Ascending aorta (tissue), 2 donors: ENCODE results near the gene HM13. TPM values are rescaled to one million over a fixed set of nuclear protein-coding genes. Genes with fewer than 3 reads are reported as not detected.
"Not testable (repeated sequence)": the region's sequence is repeated elsewhere in the genome, so short reads cannot be mapped to it uniquely, and the experiment has no call there.

ENCODE experiments used
- DNase-seq, 2 donors: peaks; one replicate each; pipeline ENCODE4 v3.0.0-alpha.2; 2019; ENCODE audit warnings: low spot score in 2 of 2
- H3K27ac ChIP-seq, 2 donors: fragments of 200-600 bp; sonication (generic); one replicate each; pipeline ENCODE4 v1.5.1; 2016 to 2017; ENCODE audit warnings: mild to moderate bottlenecking in 1 of 2
- H3K27me3 ChIP-seq: fragments of 200-600 bp; sonication (generic); one replicate; pipeline ENCODE4 v1.5.1; 2017
- H3K36me3 ChIP-seq, 2 donors: fragments of 200-600 bp; sonication (generic); one replicate each; pipeline ENCODE4 v1.5.1; 2016
- H3K4me1 ChIP-seq, 2 donors: fragments of 200-600 bp; sonication (generic); one replicate each; pipeline ENCODE4 v1.5.1; 2016 to 2017; ENCODE audit warnings: mild to moderate bottlenecking in 1 of 2
- H3K4me3 ChIP-seq, 2 donors: fragments of 200-600 bp; sonication (generic); one replicate each; pipeline ENCODE4 v1.5.1; 2016 to 2017; ENCODE audit warnings: mild to moderate bottlenecking in 1 of 2
- H3K9me3 ChIP-seq, 2 donors: fragments of 200-600 bp; sonication (generic); one replicate each; pipeline ENCODE4 v1.5.1; 2016
- CTCF ChIP-seq, 3 experiments: fragments of 200-600 bp in 2 of 3; fragments of 450-650 bp in 1 of 3; sonication (generic) in 2 of 3; IDR thresholded peaks; one replicate each; pipeline ENCODE4 v1.5.1; 2016 to 2019; ENCODE audit warnings: antibody characterized with exemption in 3 of 3, mild to moderate bottlenecking in 1 of 3, moderate library complexity in 1 of 3
- intact Hi-C: fragments of 100-400 bp; cut with DNase I; formaldehyde crosslinking; loops from one replicate; pipeline ENCODE4 v1.15.1; 2023
- total RNA-seq: library from RNA; depleted of rRNA; stranded (reverse); fragments of >200 nt; gene quantifications from one replicate; pipeline ENCODE4 v1.1.0, GENCODE V29; 2016

The HM13 gene
- total RNA-seq, 1 donor from 2014 or later, result 84.9 TPM

GRCh38 chr20:31572042-31572700 lies 57.9 kb downstream of the HM13 start:
- Histone ChIP-seq H3K9me3 (no peaks in the 10 kb centered on the region), H3K27ac (peak overlapping the region; percentile 94 to 97), H3K27me3 (no peaks in the 10 kb centered on the region), H3K4me3 (peak overlapping the region; percentile 57 to 68), H3K36me3 (peaks cover 0 to 4% of the 10 kb centered on the region in 2 donors), H3K4me1 (peaks cover 9 to 22% of the 10 kb centered on the region in 2 donors)
- TF ChIP-seq CTCF (IDR thresholded peaks at IDR 0.05), result no peak
- intact Hi-C loops, result loop anchor here (1.0 kb wide), 1 partner anchor 11 kb away; no protein-coding TSS in a partner anchor
- no peak for DNase-seq

- intact Hi-C loops, result loop anchor here (1.0 kb wide), 3 partner anchors 12 to 31 kb away; no protein-coding TSS in a partner anchor
- TF ChIP-seq CTCF (IDR thresholded peaks at IDR 0.05), result peak in 1 of 3 experiments; percentile 7
- H3K27me3 ChIP-seq, result no peaks in the 10 kb centered on the region
Observed at GRCh38 chr20:31572701-31573554, 58.7 kb downstream of the HM13 start.

GRCh38 chr20:31573555-31574321 lies 59.5 kb downstream of the HM13 start:
- intact Hi-C loops, result loop anchor here (1.0 kb wide), 2 partner anchors 14 to 31 kb away; no protein-coding TSS in a partner anchor
- TF ChIP-seq CTCF (IDR thresholded peaks at IDR 0.05), result no peak
- H3K36me3 ChIP-seq, result no peaks in the 10 kb centered on the region
- no peak for DNase-seq
- peak overlapping the region; percentile 57 to 68 for H3K4me3 ChIP-seq
- H3K27ac ChIP-seq, result peak overlapping the region; percentile 94 to 97
- peaks cover 9 to 22% of the 10 kb centered on the region in 2 donors for H3K4me1 ChIP-seq
- H3K9me3 ChIP-seq, result no peaks in the 10 kb centered on the region
- no peaks in the 10 kb centered on the region for H3K27me3 ChIP-seq

More at GRCh38 chr20:31572701-31573554, 58.7 kb downstream of the HM13 start:
- H3K36me3 ChIP-seq, result peaks cover 0 to 4% of the 10 kb centered on the region in 2 donors
- peak; percentile 90 to 99 for DNase-seq
- no peaks in the 10 kb centered on the region for H3K9me3 ChIP-seq
- H3K27ac ChIP-seq, result peak overlapping the region; percentile 94 to 97
- H3K4me1 ChIP-seq, result peaks cover 9 to 22% of the 10 kb centered on the region in 2 donors
- H3K4me3 ChIP-seq, result peak overlapping the region; percentile 57 to 68

GRCh38 chr20:31574986-31575385 lies 60.7 kb downstream of the HM13 start:
- H3K4me3 ChIP-seq, H3K27me3 ChIP-seq, H3K27ac ChIP-seq, intact Hi-C loops, DNase-seq, H3K9me3 ChIP-seq, H3K36me3 ChIP-seq: not testable (repeated sequence)
- H3K4me1 ChIP-seq, result peaks cover 9 to 14% of the 10 kb centered on the region in 2 donors

GRCh38 chr20:31576751-31577150 lies 62.5 kb downstream of the HM13 start:
- Histone ChIP-seq H3K4me1 (peaks cover 9 to 14% of the 10 kb centered on the region in 2 donors), H3K36me3 (no peaks in the 10 kb centered on the region), H3K9me3 (no peaks in the 10 kb centered on the region), H3K4me3 (no peak overlapping the region), H3K27me3 (no peaks in the 10 kb centered on the region), H3K27ac (no peak overlapping the region)
- intact Hi-C loops, result no loop called here
- no peak for TF ChIP-seq CTCF (IDR thresholded peaks at IDR 0.05)
- no peak for DNase-seq
